ENCODE measurements around the gene ENOX1.

ENOX1 gene

GRCh38 chr13:43587376-43587775 is 199.4 kb downstream of the ENOX1 start:
- no peak for DNase-seq

- DNase-seq: no peak
Observed at GRCh38 chr13:43584751-43585150, 202.0 kb downstream of the ENOX1 start.

DNA sequence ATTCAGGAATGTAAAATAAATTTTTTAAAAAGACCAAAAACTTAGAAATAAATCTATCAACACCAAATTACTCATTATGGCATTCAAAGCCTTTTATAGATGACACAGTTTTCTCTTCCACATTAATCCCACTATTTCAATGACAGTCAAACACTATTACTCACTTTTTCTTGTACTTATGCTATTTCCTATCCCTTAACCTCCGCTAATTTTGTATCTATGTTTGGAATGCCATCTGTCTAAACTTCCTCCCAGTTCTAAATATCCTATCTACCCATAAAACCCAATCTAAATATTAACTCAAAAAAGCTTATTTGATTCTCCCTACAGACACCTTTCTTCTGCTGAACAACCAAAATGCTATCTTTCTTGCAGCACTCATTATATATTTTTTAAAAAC is 203.5 kb downstream of the ENOX1 start:
- no peak for DNase-seq

GRCh38 chr13:43580280-43580679 is 206.5 kb downstream of the ENOX1 start:
- no peak for DNase-seq

- DNase-seq: no peak
Observed at GRCh38 chr13:43579321-43579720, 207.5 kb downstream of the ENOX1 start.

- DNase-seq: no peak
Observed at GRCh38 chr13:43574605-43575004, 212.2 kb downstream of the ENOX1 start.

DNA sequence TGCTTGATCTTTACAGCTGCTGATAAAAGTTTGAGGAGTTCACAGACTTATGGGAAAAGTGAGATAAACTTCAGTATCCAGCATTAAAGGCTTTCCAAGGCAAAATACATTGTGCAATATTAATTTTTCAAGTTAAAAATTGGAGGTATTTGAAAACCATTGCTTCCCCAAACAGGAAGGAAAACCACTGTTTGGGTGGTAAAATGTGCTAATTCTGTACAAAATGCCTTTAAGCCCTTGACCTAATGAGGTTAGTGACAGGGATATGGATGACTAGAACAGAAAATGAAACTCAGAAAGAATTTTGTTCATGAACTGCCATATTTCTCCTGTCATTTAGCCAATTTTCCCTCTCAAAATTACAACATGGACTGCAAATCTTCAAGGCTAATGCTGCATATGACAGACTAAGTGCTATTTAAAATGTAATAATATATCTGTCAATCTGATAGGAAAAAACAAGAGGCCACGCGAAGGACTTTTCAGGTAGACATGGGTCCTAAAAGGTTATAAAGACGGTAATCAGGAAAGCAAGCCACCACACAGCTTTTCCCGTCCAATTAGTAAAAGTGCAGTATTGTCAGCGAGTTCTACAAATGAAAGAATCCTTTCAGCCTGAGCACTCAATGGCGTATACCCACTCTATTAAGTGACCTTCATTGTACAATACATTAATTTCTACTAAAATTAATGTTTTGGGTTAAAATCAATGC is 212.8 kb downstream of the ENOX1 start:
- DNase-seq: no peak

DNA sequence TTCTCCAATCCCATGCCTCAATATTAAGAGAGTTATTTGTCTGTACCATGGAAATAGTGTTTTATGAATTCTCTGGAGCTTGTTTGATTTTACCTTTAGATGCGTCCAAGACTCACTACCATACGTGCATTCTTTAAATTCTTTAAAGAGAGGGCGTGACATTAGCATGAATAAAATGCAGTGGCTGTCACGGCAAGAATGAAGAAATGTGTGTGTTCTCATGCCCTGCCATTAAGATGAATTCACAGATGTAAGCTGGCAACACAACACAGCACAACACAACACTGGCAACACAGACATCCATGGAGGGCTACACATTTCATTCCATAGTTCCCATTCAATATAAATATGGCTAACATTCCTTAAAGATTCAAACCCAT is 213.4 kb downstream of the ENOX1 start:
- no peak for DNase-seq

DNA sequence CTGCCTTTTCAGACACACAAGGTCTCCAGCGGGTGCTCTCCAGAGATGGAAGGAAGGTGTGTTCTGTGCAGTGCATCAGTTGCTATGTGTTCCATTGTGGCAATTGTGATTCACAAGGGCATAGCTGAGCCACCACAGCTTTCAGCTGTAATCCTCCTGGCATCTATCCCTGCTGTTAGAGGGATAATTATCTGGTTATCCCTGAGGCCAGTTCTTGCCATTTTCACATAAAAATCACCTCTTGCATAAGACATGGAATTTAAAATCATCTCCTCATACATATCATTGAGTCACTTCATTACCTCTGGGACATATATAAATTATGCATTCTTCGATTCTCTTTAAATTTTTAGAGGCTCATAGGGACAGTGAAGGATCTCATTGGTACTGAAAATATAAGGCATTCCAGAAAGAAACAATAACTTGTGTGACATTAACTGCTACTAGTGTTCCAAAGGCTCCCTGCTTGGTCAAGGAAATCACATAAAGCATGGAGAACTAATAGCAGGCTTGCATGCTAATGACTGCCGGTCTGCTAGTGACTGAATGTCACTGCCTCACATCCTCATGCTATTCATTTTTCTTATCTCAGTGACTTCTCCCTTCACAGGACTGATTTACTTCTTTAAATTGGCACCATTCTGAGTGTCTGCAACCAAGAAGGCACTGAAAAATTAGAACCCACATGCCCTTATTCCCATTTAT is 214.0 kb downstream of the ENOX1 start:
- DNase-seq: no peak

- no peak for DNase-seq
Observed at GRCh38 chr13:43569658-43570057, 217.1 kb downstream of the ENOX1 start.

DNA sequence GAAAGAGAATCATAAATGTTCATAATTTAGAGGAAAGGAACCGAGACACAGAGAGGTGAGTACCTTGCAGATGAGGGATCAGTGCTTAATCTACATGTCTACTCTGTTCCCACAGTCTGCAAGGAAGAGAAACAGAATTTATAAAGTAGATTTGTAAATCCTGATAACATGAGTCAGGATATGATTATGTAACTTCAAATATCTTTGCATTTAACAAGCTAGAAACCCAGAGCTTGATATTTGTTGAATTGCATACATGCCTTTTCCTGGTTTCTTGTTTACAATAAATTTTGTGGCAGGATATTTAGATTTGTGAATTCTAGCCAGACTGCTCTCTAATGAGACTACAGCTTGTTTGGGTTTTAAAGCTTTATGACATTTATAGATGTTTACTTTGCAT is 219.2 kb downstream of the ENOX1 start:
- DNase-seq: no peak

GRCh38 chr13:43564952-43565351 is 221.8 kb downstream of the ENOX1 start:
- DNase-seq: no peak

DNA sequence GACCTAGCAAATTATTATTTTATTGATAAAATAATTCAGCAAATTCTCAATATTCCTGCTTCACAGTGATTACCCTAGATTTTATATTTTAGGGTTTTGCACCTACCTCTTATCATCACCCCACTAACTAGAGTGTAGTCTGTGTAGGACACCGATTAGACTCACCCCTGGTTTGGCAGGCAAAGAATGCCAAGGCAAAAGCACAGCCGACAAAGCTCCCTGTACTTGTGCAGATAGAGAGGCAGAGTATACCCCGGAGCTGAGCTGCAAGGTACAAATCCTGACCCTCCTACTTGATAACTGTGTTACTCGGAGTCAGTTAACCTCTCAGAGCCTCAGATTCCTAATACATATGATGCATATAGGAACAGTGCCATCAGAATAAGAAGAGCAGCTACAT is 225.7 kb downstream of the ENOX1 start:
- DNase-seq: no peak

DNA sequence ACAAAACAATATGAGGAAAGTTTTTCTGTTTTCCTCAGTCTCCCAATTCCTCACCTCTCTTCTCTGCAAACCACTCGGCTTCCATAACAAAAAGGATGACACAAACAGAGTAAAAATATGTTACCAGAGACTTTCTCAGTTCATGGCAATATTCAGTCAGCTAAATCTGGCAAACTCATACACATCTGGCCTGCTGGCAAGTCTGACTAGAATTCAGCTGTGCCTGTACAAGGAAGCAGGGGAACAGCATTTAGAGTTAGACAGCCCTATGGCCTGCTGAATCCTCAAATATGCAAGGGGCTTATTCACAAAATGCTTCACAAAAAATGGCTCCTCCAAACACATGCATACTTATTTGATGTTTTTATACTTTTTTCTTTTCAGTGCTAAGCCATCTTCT is 227.8 kb downstream of the ENOX1 start:
- no peak for DNase-seq

- DNase-seq: no peak
Observed at GRCh38 chr13:43558326-43558725, 228.4 kb downstream of the ENOX1 start.

- no peak for DNase-seq
Observed at GRCh38 chr13:43555667-43556066, 231.1 kb downstream of the ENOX1 start.

- no peak for DNase-seq
Observed at GRCh38 chr13:43551897-43552456, 234.8 kb downstream of the ENOX1 start.

GRCh38 chr13:43546816-43547215 is 240.0 kb downstream of the ENOX1 start:
- DNase-seq: no peak

GRCh38 chr13:43546251-43546650 is 240.5 kb downstream of the ENOX1 start:
- no peak for DNase-seq

GRCh38 chr13:43545317-43545874 is 241.4 kb downstream of the ENOX1 start:
- no peak for DNase-seq

DNA sequence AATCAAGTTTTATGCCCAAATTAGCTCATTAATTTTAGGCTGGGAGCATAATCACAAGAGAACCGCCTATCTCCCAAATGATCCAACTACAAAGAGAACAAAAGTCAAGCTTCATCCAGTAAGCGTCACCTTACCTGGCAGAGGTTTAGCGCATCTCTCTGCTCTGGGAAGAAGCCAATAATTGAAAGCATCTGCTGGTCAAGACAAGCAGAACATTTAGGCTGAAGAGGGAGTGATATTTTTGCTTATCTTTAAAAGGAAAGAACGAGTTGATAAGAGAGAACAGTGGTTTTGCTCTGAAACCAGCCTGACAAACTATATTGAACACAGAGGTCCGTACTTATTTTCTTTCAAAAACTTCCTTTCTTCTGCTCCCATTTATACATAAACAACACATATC is 242.1 kb downstream of the ENOX1 start:
- DNase-seq: no peak

- no peak for DNase-seq
Observed at GRCh38 chr13:43544011-43544410, 242.8 kb downstream of the ENOX1 start.

DNA sequence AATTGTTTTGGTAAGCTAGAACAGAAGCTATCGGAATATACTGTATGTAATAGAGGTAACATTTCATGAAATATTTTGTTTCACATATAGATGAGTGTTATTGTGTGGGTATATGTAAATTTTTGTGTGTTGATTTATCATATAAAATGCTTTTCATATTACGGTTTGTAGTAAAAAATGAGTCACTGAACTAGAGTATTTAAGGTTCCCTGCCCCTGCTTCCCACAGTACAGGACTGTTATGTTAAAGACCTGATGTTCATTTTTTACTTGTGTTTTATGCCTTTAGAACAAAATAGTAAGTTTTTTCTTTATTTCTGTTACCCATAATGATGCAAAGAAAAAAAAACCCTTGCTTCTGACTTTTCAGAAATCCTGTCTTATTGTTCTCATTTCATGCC is 243.4 kb downstream of the ENOX1 start:
- DNase-seq: no peak

GRCh38 chr13:43537124-43537523 is 249.6 kb downstream of the ENOX1 start:
- no peak for DNase-seq
